ENCODE results near the gene CLIP3. TPM values are rescaled to one million over a fixed set of nuclear protein-coding genes. Genes with fewer than 3 reads are reported as not detected.

The CLIP3 gene
- total RNA-seq, 1 experiment from 2014 or later = 9.2 TPM

DNA sequence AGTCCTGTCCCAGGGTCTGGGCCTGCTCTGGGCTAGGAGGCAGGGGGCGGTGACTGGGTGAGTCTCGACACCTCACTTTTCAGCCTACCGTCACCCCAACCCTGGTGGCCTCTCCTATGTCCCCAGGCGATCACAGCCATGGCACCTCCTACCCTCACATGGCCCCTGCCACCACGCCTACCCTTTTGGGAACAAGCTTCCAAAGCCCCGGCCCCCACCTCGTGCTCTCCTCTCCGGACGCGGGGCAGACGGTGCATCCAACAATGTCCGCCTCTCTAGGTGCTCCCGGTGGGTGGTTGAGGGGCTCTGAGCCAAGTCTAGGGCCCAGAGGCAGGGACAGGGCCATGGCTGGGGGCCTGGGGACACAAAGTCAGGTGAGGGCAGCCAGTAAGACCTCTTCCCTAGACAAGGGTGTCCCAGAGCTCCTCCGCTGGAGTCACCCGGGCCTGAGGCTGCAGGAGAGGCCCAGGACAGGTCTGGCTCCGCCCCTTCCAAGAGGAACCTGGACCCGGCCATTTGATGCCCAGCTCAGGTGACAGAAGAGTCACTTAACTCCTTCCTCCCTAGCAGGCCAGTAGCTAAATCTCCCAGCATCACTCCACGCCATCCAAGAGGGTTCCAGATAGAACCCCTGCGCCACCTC, 24.2 kb downstream of the CLIP3 start, which contains the start of gene SYNE4:
Gene SYNE4 (minus strand): TSS at position 478 of the 643 bp plus-strand sequence. CDS start 132 bp downstream, at position 346.
- H3K36me3 ChIP-seq (ENCODE audit: insufficient read depth, low read length, poor library complexity, severe bottlenecking) = no peaks in the 10 kb centered on the region
- no peaks in the 10 kb centered on the region for H3K27me3 ChIP-seq (replicated peaks; ENCODE audit: insufficient read depth, low read depth, low read length, poor library complexity)
- CTCF ChIA-PET = no interaction called here
- POLR2A ChIA-PET (ENCODE audit: low non-redundant PET) = no interaction called here
- no peak for TF ChIP-seq EZH2 (IDR thresholded peaks at IDR 0.05; ENCODE audit: borderline replicate concordance, low read depth, low read length, poor library complexity, severe bottlenecking)
- TF ChIP-seq, protein P1, sequence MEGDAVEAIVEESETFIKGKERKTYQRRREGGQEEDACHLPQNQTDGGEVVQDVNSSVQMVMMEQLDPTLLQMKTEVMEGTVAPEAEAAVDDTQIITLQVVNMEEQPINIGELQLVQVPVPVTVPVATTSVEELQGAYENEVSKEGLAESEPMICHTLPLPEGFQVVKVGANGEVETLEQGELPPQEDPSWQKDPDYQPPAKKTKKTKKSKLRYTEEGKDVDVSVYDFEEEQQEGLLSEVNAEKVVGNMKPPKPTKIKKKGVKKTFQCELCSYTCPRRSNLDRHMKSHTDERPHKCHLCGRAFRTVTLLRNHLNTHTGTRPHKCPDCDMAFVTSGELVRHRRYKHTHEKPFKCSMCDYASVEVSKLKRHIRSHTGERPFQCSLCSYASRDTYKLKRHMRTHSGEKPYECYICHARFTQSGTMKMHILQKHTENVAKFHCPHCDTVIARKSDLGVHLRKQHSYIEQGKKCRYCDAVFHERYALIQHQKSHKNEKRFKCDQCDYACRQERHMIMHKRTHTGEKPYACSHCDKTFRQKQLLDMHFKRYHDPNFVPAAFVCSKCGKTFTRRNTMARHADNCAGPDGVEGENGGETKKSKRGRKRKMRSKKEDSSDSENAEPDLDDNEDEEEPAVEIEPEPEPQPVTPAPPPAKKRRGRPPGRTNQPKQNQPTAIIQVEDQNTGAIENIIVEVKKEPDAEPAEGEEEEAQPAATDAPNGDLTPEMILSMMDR (conservative IDR thresholded peaks at IDR 0.05; ENCODE audit: low read depth, low read length) = no peak
- no peaks in the 10 kb centered on the region for H3K9me3 ChIP-seq (ENCODE audit: low read depth, low read length, poor library complexity, severe bottlenecking)
- DNase-seq (ENCODE audit: low spot score) = no peak
- H3K4me3 ChIP-seq (ENCODE audit: low read depth, low read length, poor library complexity, severe bottlenecking) = peak within 1 kb of the TSS; percentile 44
- H3K27ac ChIP-seq (ENCODE audit: low read depth, low read length, poor library complexity, severe bottlenecking) = peak within 1 kb of the TSS; percentile 56
- BruUV-seq (replicated peaks) = no TSS peak
- intact Hi-C loops (cut with micrococcal nuclease; ENCODE audit: unreplicated experiment) = no loop called here
- no peaks in the 10 kb centered on the region for H3K4me1 ChIP-seq (ENCODE audit: insufficient read depth, low read length, poor library complexity, severe bottlenecking)

DNA sequence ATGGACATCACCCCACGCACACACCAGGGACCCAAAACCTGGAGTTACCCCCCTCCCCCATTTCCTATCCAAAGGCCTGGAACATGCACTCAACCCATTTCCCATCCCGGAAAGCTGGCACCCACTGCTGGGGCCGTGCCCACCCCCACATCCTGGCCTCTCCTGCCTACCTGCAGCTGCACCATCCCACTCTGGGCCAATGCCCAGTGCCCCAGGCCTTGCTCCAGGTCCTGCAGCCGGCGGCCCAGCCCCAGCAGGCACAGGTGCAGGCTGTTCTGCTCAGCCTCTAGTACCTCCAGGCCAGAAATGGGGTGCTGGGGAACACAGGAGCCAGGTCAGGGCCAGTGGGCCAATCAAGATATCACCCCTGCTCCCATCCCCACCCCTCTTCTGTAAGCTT, 25.7 kb downstream of the CLIP3 start:
- H3K36me3 ChIP-seq (ENCODE audit: insufficient read depth, low read length, poor library complexity, severe bottlenecking) = no peaks in the 10 kb centered on the region
- intact Hi-C loops (cut with micrococcal nuclease; ENCODE audit: unreplicated experiment) = no loop called here
- H3K27me3 ChIP-seq (replicated peaks; ENCODE audit: insufficient read depth, low read depth, low read length, poor library complexity) = no peaks in the 10 kb centered on the region
- ChIA-PET POLR2A (ENCODE audit: low non-redundant PET) (no interaction called here), CTCF (no interaction called here)
- no peak overlapping the region for H3K4me3 ChIP-seq (ENCODE audit: low read depth, low read length, poor library complexity, severe bottlenecking)
- no peak for TF ChIP-seq EZH2 (IDR thresholded peaks at IDR 0.05; ENCODE audit: borderline replicate concordance, low read depth, low read length, poor library complexity, severe bottlenecking)
- H3K4me1 ChIP-seq (ENCODE audit: insufficient read depth, low read length, poor library complexity, severe bottlenecking) = no peaks in the 10 kb centered on the region
- no TSS peak for BruUV-seq (replicated peaks)
- no peak for DNase-seq (ENCODE audit: low spot score)
- no peaks in the 10 kb centered on the region for H3K9me3 ChIP-seq (ENCODE audit: low read depth, low read length, poor library complexity, severe bottlenecking)
- H3K27ac ChIP-seq (ENCODE audit: low read depth, low read length, poor library complexity, severe bottlenecking) = no peak overlapping the region

DNA sequence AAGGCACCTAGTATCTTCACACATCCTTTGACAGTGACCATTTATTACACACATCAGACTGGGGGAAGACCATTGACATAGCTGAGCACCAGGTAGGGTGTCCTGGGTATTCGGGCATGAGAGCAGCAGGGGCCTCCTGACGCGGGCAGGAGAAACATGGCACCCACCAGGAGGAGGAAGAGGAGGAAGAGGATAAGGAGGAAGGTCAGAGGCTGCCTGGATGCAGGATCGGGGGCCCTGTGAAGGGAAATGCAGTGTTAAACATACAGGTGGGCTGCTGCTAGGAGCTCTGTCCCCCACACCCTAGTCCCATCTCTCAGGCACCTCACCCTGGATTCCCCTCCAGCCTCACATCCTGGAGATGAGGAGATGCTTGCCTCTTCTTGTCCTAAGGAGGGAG, 29.4 kb downstream of the CLIP3 start:
- Histone ChIP-seq H3K4me1 (ENCODE audit: insufficient read depth, low read length, poor library complexity, severe bottlenecking) (no peaks in the 10 kb centered on the region), H3K27me3 (replicated peaks; ENCODE audit: insufficient read depth, low read depth, low read length, poor library complexity) (no peaks in the 10 kb centered on the region), H3K27ac (ENCODE audit: low read depth, low read length, poor library complexity, severe bottlenecking) (no peak overlapping the region), H3K9me3 (ENCODE audit: low read depth, low read length, poor library complexity, severe bottlenecking) (no peaks in the 10 kb centered on the region), H3K36me3 (ENCODE audit: insufficient read depth, low read length, poor library complexity, severe bottlenecking) (no peaks in the 10 kb centered on the region), H3K4me3 (ENCODE audit: low read depth, low read length, poor library complexity, severe bottlenecking) (no peak overlapping the region)
- intact Hi-C loops (cut with micrococcal nuclease; ENCODE audit: unreplicated experiment) = no loop called here
- no peak for DNase-seq (ENCODE audit: low spot score)
- TF ChIP-seq, protein P1 (conservative IDR thresholded peaks at IDR 0.05; ENCODE audit: low read depth, low read length) = no peak
- no peak for TF ChIP-seq EZH2 (IDR thresholded peaks at IDR 0.05; ENCODE audit: borderline replicate concordance, low read depth, low read length, poor library complexity, severe bottlenecking)
- ChIA-PET POLR2A (ENCODE audit: low non-redundant PET) (no interaction called here), CTCF (no interaction called here)
- no TSS peak for BruUV-seq (replicated peaks)

DNA sequence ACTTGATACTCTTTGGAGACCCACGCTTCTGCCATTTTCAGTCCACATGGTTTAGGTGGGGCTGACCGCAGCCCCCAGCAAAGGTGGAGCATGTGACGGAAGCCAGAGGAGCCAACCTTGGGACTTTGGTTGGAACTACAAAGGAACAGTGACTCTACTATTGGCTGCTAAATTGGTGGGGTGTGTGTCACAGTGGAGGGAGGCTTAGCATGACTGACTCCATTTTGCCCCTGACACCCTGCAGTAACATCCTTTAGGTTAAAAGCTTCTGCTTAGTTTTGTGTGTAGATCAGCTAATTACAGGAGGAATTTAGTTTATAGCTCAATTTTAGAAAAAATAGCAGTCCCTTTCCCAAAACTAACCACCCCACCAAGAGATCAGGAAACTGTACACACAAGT, 31.1 kb downstream of the CLIP3 start:
- H3K27me3 ChIP-seq (replicated peaks; ENCODE audit: insufficient read depth, low read depth, low read length, poor library complexity) = no peaks in the 10 kb centered on the region
- DNase-seq (ENCODE audit: low spot score) = no peak
- ChIA-PET POLR2A (ENCODE audit: low non-redundant PET) (interaction anchor here (0.7 kb wide), 1 partner anchor 669 kb away, joined by 3 read pairs; no protein-coding TSS in a partner anchor), CTCF (no interaction called here)
- no peak overlapping the region for H3K4me3 ChIP-seq (ENCODE audit: low read depth, low read length, poor library complexity, severe bottlenecking)
- no peak for TF ChIP-seq EZH2 (IDR thresholded peaks at IDR 0.05; ENCODE audit: borderline replicate concordance, low read depth, low read length, poor library complexity, severe bottlenecking)
- TF ChIP-seq, protein P1 (conservative IDR thresholded peaks at IDR 0.05; ENCODE audit: low read depth, low read length) = no peak
- H3K27ac ChIP-seq (ENCODE audit: low read depth, low read length, poor library complexity, severe bottlenecking) = no peak overlapping the region
- no peaks in the 10 kb centered on the region for H3K4me1 ChIP-seq (ENCODE audit: insufficient read depth, low read length, poor library complexity, severe bottlenecking)
- H3K36me3 ChIP-seq (ENCODE audit: insufficient read depth, low read length, poor library complexity, severe bottlenecking) = no peaks in the 10 kb centered on the region
- H3K9me3 ChIP-seq (ENCODE audit: low read depth, low read length, poor library complexity, severe bottlenecking) = no peaks in the 10 kb centered on the region
- intact Hi-C loops (cut with micrococcal nuclease; ENCODE audit: unreplicated experiment) = no loop called here
- BruUV-seq (replicated peaks) = no TSS peak

Data from A673 (cell line).